Parathyroid adenoma (tissue), 2 donors: ENCODE data around the gene AOC3.
"Not testable (repeated sequence)": the region's sequence is repeated elsewhere in the genome, so short reads cannot be mapped to it uniquely, and the experiment has no call there.

Source experiments
- H2AFZ ChIP-seq: fragments of 300-600 bp; sonication (generic); one replicate; pipeline ENCODE4 v1.7.0; 2017; ENCODE audit warnings: antibody characterized with exemption, mild to moderate bottlenecking
- H3K27ac ChIP-seq: fragments of 300-600 bp; sonication (generic); one replicate; pipeline ENCODE4 v1.7.0; 2017
- H3K27me3 ChIP-seq: fragments of 300-600 bp; sonication (generic); one replicate; pipeline ENCODE4 v1.7.0; 2017; ENCODE audit warnings: low read length; ENCODE audit not compliant: control insufficient read depth, insufficient read depth
- H3K36me3 ChIP-seq: fragments of 300-600 bp; sonication (generic); one replicate; pipeline ENCODE4 v1.7.0; 2017; ENCODE audit warnings: low read length; ENCODE audit not compliant: control insufficient read depth, insufficient read depth
- H3K4me1 ChIP-seq: fragments of 300-600 bp; sonication (generic); one replicate; pipeline ENCODE4 v1.7.0; 2017; ENCODE audit warnings: control low read depth
- H3K4me2 ChIP-seq: fragments of 300-600 bp; sonication (generic); one replicate; pipeline ENCODE4 v1.7.0; 2017; ENCODE audit warnings: low read length
- H3K4me3 ChIP-seq: fragments of 300-600 bp; sonication (generic); one replicate; pipeline ENCODE4 v1.7.0; 2017; ENCODE audit warnings: low read depth, low read length
- H3K79me2 ChIP-seq: fragments of 300-600 bp; sonication (generic); one replicate; pipeline ENCODE4 v1.7.0; 2017; ENCODE audit warnings: control low read depth
- H3K9ac ChIP-seq: fragments of 300-600 bp; sonication (generic); one replicate; pipeline ENCODE4 v1.7.0; 2017; ENCODE audit warnings: mild to moderate bottlenecking
- H3K9me3 ChIP-seq: fragments of 300-600 bp; sonication (generic); one replicate; pipeline ENCODE4 v1.7.0; 2017; ENCODE audit warnings: low read length; ENCODE audit not compliant: control insufficient read depth
- TF ChIP-seq, protein P1 (sequence below): fragments of 300-600 bp; sonication (generic); IDR thresholded peaks from one replicate; pipeline ENCODE4 v1.7.0; 2017; ENCODE audit warnings: antibody characterized with exemption, mild to moderate bottlenecking
- donor health status: primary hyperparathyroidism.

Gene AOC3

DNA sequence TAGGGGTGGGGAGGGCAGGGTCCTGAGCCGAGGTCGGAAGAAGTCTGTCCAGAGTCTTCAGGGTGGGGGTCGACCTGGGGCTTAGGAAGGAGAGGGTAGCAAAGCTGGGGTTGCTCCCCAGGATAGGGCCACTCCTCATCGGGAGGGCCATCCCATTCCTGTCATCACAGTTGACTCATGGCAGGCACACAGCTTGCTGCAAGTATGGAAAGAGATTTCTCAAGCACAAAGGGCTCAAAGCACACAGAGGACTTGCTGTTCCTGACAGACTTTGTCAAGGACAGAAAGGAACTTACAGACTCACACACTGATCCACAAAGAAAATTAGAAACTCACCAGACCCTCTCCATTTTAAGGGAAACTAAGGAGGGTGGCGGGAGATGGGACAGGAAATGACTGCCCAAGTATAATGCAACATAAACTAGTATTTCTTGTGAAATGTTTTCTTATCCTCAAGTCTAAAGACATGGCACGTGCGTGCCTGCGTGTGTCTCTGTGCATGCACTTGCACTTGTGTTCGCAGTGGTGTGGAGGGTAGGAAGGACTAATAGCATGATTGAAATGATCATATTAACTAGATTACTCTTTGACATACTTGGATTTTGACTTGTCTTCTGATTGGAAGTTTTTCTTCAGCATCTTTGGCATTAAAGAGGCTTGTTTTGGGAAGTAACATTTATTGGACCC is 4.3 kb upstream of the AOC3 start:
- H3K27ac ChIP-seq, result no peak overlapping the region
- no peaks in the 10 kb centered on the region for H3K36me3 ChIP-seq
- H3K4me2 ChIP-seq, result no peak overlapping the region
- no peaks in the 10 kb centered on the region for H3K9me3 ChIP-seq
- no peak overlapping the region for H3K9ac ChIP-seq
- no peaks in the 10 kb centered on the region for H3K4me1 ChIP-seq
- H3K79me2 ChIP-seq, result no peaks in the 10 kb centered on the region
- no peak overlapping the region for H3K4me3 ChIP-seq
- no peaks in the 10 kb centered on the region for H3K27me3 ChIP-seq
- H2AFZ ChIP-seq, result no peak overlapping the region
- TF ChIP-seq, protein P1, sequence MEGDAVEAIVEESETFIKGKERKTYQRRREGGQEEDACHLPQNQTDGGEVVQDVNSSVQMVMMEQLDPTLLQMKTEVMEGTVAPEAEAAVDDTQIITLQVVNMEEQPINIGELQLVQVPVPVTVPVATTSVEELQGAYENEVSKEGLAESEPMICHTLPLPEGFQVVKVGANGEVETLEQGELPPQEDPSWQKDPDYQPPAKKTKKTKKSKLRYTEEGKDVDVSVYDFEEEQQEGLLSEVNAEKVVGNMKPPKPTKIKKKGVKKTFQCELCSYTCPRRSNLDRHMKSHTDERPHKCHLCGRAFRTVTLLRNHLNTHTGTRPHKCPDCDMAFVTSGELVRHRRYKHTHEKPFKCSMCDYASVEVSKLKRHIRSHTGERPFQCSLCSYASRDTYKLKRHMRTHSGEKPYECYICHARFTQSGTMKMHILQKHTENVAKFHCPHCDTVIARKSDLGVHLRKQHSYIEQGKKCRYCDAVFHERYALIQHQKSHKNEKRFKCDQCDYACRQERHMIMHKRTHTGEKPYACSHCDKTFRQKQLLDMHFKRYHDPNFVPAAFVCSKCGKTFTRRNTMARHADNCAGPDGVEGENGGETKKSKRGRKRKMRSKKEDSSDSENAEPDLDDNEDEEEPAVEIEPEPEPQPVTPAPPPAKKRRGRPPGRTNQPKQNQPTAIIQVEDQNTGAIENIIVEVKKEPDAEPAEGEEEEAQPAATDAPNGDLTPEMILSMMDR, result no peak

DNA sequence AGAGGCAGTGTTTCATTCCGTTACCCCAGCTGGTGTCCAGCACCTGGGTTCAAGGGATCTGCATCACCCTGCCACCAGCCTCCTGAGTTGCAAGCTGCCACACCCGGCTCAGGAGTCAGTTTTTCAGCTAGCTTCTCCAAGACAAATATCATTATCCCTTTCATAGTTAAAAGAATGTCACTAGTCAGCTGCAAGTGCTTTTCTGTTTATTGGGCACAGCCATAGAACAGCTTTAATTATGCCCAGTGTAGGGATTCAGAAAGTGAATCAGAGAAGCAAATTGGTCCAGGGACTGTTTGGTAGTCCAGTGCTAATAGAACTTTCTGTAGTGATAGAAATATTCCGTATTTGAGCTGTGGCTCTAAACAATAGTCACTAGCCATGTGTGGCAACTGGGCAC is 2.9 kb upstream of the AOC3 start:
- Histone ChIP-seq H3K79me2 (no peaks in the 10 kb centered on the region), H3K4me1 (no peaks in the 10 kb centered on the region), H3K36me3 (no peaks in the 10 kb centered on the region), H3K27ac (no peak overlapping the region), H3K9me3 (no peaks in the 10 kb centered on the region), H2AFZ (no peak overlapping the region), H3K9ac (no peak overlapping the region), H3K27me3 (no peaks in the 10 kb centered on the region), H3K4me2 (no peak overlapping the region), H3K4me3 (no peak overlapping the region)
- TF ChIP-seq, protein P1, result no peak

DNA sequence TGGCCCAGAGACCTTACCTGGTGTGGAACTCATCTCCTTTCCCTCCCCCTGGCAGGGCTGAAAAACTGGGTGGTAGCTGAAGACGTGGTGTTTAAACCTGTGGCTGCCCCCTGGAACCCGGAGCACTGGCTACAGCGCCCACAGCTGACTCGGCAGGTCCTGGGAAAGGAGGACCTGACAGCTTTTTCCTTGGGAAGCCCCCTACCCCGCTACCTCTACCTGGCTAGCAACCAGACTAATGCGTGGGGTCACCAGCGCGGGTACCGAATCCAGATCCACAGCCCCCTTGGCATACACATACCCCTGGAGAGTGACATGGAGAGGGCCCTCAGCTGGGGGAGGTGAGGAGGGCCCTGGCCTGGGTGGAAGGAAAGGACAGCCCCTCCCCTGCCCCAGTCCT is 2.0 kb upstream of the AOC3 start:
- H3K36me3 ChIP-seq, result no peaks in the 10 kb centered on the region
- H3K4me1 ChIP-seq, result no peaks in the 10 kb centered on the region
- no peak overlapping the region for H3K9ac ChIP-seq
- no peak overlapping the region for H3K4me2 ChIP-seq
- TF ChIP-seq, protein P1, result no peak
- H3K4me3 ChIP-seq, result no peak overlapping the region
- H2AFZ ChIP-seq, result no peak overlapping the region
- H3K79me2 ChIP-seq, result no peaks in the 10 kb centered on the region
- H3K27ac ChIP-seq, result no peak overlapping the region
- H3K27me3 ChIP-seq, result no peaks in the 10 kb centered on the region
- H3K9me3 ChIP-seq, result no peaks in the 10 kb centered on the region

DNA sequence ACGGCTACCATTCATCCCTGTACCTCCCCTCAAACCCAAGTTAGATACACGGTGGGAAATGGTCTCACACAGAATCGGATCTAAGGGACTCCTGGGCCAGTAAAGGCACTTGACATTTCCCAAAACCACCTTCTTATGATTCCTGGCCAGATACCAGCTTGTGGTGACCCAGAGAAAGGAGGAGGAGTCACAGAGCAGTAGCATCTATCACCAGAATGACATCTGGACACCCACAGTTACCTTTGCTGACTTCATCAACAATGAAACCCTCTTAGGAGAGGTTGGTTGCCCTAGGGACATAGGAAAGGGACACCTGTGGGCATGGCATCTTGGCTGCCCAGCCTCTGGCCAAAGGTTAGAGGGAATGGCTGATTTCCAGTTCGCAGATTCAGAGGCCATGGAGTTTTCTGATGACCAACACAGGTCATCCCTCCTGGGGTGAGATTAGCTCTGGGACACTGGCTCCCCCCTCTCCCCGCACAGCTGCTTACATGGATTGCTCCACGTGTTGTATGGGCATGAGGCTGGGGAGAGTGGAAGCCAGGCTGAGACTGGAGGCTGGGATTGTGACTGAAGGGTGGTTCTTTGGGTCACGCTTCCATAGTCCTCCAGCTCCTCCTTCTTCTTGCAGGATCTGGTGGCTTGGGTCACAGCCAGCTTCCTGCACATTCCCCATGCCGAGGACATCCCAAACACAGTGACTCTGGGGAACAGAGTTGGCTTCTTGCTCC is 1.4 kb upstream of the AOC3 start:
- no peaks in the 10 kb centered on the region for H3K9me3 ChIP-seq
- H3K79me2 ChIP-seq, result no peaks in the 10 kb centered on the region
- no peak overlapping the region for H3K4me3 ChIP-seq
- H2AFZ ChIP-seq, result no peak overlapping the region
- H3K27ac ChIP-seq, result no peak overlapping the region
- no peaks in the 10 kb centered on the region for H3K27me3 ChIP-seq
- no peak overlapping the region for H3K9ac ChIP-seq
- TF ChIP-seq, protein P1, result no peak
- H3K4me2 ChIP-seq, result no peak overlapping the region
- no peaks in the 10 kb centered on the region for H3K4me1 ChIP-seq
- H3K36me3 ChIP-seq, result no peaks in the 10 kb centered on the region

DNA sequence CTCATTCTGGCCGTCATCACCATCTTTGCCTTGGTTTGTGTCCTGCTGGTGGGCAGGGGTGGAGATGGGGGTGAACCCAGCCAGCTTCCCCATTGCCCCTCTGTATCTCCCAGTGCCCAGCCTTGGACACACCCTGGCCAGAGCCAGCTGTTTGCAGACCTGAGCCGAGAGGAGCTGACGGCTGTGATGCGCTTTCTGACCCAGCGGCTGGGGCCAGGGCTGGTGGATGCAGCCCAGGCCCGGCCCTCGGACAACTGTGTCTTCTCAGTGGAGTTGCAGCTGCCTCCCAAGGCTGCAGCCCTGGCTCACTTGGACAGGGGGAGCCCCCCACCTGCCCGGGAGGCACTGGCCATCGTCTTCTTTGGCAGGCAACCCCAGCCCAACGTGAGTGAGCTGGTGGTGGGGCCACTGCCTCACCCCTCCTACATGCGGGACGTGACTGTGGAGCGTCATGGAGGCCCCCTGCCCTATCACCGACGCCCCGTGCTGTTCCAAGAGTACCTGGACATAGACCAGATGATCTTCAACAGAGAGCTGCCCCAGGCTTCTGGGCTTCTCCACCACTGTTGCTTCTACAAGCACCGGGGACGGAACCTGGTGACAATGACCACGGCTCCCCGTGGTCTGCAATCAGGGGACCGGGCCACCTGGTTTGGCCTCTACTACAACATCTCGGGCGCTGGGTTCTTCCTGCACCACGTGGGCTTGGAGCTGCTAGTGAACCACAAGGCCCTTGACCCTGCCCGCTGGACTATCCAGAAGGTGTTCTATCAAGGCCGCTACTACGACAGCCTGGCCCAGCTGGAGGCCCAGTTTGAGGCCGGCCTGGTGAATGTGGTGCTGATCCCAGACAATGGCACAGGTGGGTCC is 607 bp downstream of the AOC3 start:
- not testable (repeated sequence) for H3K4me1 ChIP-seq, H3K27me3 ChIP-seq, H3K9ac ChIP-seq, H3K4me2 ChIP-seq, H3K9me3 ChIP-seq, H3K79me2 ChIP-seq, H2AFZ ChIP-seq, H3K36me3 ChIP-seq
- Histone ChIP-seq H3K4me3 (peak overlapping the region; percentile 22), H3K27ac (peak overlapping the region; percentile 47)
